Smooth muscle cell (in vitro differentiated cells): ENCODE data around the gene NR6A1. TPM values are rescaled to one million over a fixed set of nuclear protein-coding genes. Genes with fewer than 3 reads are reported as not detected.
A peak's percentile ranks its signal among the peaks of the same experiment; 100 is the strongest.

ENCODE experiments used
- DNase-seq: peaks from one replicate; lab custom pipeline; 2025; ENCODE audit not compliant: unreplicated experiment; lab: John Stamatoyannopoulos, UW
- H2AFZ ChIP-seq: fragments of 200-600 bp; sonication (generic); 2 replicates; pipeline ENCODE4 v1.6.0; 2016; ENCODE audit warnings: antibody characterized with exemption, low read depth, mild to moderate bottlenecking
- H3F3A ChIP-seq: fragments of 200-600 bp; sonication (generic); 2 replicates; pipeline ENCODE4 v1.6.0; 2017; ENCODE audit warnings: antibody characterized with exemption, low read depth
- H3K27ac ChIP-seq: fragments of 200-600 bp; sonication (generic); 2 replicates; pipeline ENCODE4 v1.5.1; 2016; ENCODE audit warnings: low read depth, mild to moderate bottlenecking
- H3K27me3 ChIP-seq: fragments of 200-600 bp; sonication (generic); 2 replicates; pipeline ENCODE4 v1.6.1; 2016; ENCODE audit warnings: low read depth, mild to moderate bottlenecking
- H3K36me3 ChIP-seq: fragments of 200-600 bp; sonication (generic); 2 replicates; pipeline ENCODE4 v1.5.1; 2016; ENCODE audit warnings: low read depth
- H3K4me1 ChIP-seq: fragments of 200-600 bp; sonication (generic); 2 replicates; pipeline ENCODE4 v1.5.1; 2016; ENCODE audit warnings: low read depth
- H3K4me2 ChIP-seq: fragments of 200-600 bp; sonication (generic); 2 replicates; pipeline ENCODE4 v1.6.0; 2016; ENCODE audit warnings: mild to moderate bottlenecking
- H3K4me3 ChIP-seq: fragments of 200-600 bp; sonication (generic); 2 replicates; pipeline ENCODE4 v1.5.1; 2016; ENCODE audit warnings: mild to moderate bottlenecking
- H3K79me2 ChIP-seq: fragments of 200-600 bp; sonication (generic); 2 replicates; pipeline ENCODE4 v1.6.0; 2016; ENCODE audit warnings: low read depth, mild to moderate bottlenecking
- H3K9ac ChIP-seq: fragments of 200-600 bp; sonication (generic); 2 replicates; pipeline ENCODE4 v1.6.0; 2016; ENCODE audit warnings: low read depth
- H3K9me3 ChIP-seq: fragments of 200-600 bp; sonication (generic); replicated peaks from 2 replicates; pipeline ENCODE4 v1.5.1; 2016; ENCODE audit warnings: low read depth
- H4K20me1 ChIP-seq: fragments of 200-600 bp; sonication (generic); 2 replicates; pipeline ENCODE4 v1.6.0; 2016; ENCODE audit warnings: low read depth
- WGBS: methylation state at CpG from one replicate; pipeline ENCODE4 v1.1.7; 2016; ENCODE audit warnings: low lambda C conversion rate; 5-methylcytosine and 5-hydroxymethylcytosine counted together
- polyA plus RNA-seq: library from polyadenylated mRNA; unstranded; fragments of >200 nt; fragmentation: Nextera tagmentation; extraction: Ambion mirVana; gene quantifications from 2 replicates; pipeline ENCODE4 v1.2.1, GENCODE V29; 2016
- total RNA-seq: library from RNA; depleted of rRNA; stranded (reverse); fragments of >200 nt; gene quantifications from 2 replicates; pipeline ENCODE4 v1.2.3, GENCODE V29; 2014
- TF ChIP-seq, protein P1 (sequence below): fragments of 200-600 bp; sonication (generic); IDR thresholded peaks from 2 replicates; pipeline ENCODE4 v1.5.1; 2017; ENCODE audit warnings: borderline replicate concordance, mild to moderate bottlenecking, antibody characterized with exemption; ENCODE audit not compliant: insufficient read depth, poor library complexity, severe bottlenecking

Gene NR6A1
- total and polyA plus RNA-seq, 2 experiments from 2014 or later: 0.17 to 0.31 TPM

DNA sequence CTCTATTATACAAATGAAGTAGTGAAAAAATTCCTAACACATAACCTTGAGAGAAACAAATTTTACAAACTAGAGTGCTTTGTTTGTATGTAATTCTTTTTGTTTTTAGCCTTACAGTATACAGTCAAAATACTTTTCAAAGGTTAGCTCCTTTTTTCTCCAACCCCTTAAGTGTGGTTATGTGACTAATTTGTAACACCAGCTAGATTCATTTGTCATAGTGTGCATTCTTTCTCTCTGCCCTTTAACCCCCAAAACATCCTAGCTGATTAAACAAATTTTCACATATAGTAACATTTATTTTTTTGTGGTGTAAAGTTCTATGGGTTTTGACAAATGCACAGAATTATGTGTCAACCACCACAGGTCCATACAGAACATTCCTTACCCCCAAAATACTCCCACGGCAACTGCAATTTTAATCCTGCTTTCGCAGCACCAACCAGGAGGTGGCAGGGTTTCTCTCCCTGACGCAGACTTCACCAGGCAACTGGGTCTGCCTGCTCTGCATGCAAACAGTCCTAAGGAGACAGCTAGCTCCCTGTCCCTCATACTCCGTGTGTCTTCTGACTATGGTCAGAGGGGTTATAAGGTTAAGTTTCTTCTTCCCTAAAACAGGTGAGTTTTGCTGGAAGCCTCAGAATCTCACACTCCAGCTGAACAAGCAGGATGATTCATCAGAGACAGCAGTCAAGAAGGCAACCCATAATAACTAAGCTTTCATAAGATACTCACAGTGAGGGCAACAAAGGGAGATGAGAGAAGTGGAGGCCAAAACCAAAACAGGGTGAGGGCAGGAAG, 219.4 kb downstream of the NR6A1 start:
- H3K36me3 ChIP-seq: no peaks in the 10 kb centered on the region
- H4K20me1 ChIP-seq: no peaks in the 10 kb centered on the region
- WGBS: 5% methylated on average over 4 of the region's 4 CpGs
- H3K4me1 ChIP-seq: no peaks in the 10 kb centered on the region
- H3K4me3 ChIP-seq: no peak overlapping the region
- no peaks in the 10 kb centered on the region for H3K79me2 ChIP-seq
- H3K27ac ChIP-seq: peak overlapping the region; percentile 70
- no peak overlapping the region for H2AFZ ChIP-seq
- no peaks in the 10 kb centered on the region for H3K27me3 ChIP-seq
- peak overlapping the region; percentile 56 for H3K4me2 ChIP-seq
- no peak for DNase-seq
- H3K9ac ChIP-seq: no peak overlapping the region
- TF ChIP-seq, protein P1, sequence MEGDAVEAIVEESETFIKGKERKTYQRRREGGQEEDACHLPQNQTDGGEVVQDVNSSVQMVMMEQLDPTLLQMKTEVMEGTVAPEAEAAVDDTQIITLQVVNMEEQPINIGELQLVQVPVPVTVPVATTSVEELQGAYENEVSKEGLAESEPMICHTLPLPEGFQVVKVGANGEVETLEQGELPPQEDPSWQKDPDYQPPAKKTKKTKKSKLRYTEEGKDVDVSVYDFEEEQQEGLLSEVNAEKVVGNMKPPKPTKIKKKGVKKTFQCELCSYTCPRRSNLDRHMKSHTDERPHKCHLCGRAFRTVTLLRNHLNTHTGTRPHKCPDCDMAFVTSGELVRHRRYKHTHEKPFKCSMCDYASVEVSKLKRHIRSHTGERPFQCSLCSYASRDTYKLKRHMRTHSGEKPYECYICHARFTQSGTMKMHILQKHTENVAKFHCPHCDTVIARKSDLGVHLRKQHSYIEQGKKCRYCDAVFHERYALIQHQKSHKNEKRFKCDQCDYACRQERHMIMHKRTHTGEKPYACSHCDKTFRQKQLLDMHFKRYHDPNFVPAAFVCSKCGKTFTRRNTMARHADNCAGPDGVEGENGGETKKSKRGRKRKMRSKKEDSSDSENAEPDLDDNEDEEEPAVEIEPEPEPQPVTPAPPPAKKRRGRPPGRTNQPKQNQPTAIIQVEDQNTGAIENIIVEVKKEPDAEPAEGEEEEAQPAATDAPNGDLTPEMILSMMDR: peak; percentile 72
- H3K9me3 ChIP-seq: no peaks in the 10 kb centered on the region
- no peaks in the 10 kb centered on the region for H3F3A ChIP-seq

DNA sequence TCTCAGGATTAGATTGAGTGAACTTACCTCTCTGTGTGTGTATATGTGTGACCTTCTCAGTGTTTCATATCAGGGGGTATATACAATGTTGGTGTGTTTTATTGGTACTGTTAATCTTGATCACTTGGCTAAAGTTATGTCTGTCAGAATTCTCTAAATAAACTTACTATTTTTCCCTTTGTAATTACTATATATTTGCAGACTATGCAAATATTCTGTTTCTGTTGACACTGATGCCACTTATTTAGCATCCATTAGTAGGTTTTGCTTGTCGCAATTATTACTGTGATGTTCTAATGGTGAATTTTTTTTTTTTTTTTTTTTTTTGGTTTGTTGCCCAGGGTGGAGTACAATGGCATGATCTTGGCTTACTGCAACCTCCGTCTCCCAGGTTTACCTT, 221.0 kb downstream of the NR6A1 start:
- Histone ChIP-seq H3F3A (no peaks in the 10 kb centered on the region), H3K9ac (no peak overlapping the region), H2AFZ (no peak overlapping the region), H3K9me3 (no peaks in the 10 kb centered on the region), H3K4me3 (no peak overlapping the region), H4K20me1 (no peaks in the 10 kb centered on the region), H3K27me3 (no peaks in the 10 kb centered on the region), H3K4me2 (no peak overlapping the region), H3K79me2 (no peaks in the 10 kb centered on the region), H3K36me3 (no peaks in the 10 kb centered on the region), H3K4me1 (no peaks in the 10 kb centered on the region), H3K27ac (no peak overlapping the region)
- TF ChIP-seq, protein P1: no peak
- DNase-seq: no peak
- WGBS: 92% methylated on average over 2 of the region's 2 CpGs

DNA sequence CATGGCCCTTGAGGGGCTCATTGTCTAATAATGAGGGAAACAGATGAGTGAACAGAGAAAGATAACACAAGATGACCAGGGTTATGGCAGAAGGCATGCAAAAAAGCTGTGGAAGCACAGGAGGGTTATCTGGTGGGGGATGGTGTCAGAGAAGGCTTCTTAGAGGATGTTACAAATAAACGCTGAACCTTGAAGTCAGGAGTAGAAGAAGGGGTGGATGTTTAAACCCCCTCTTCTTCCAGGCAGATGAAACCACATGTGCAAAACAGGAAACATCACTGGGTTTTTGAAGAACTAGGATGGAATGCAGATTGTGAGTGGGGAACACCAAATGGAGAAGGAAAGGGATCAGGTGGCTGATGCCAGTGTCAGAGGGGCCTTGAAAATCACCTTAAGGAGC, 222.1 kb downstream of the NR6A1 start:
- Histone ChIP-seq H3K4me2 (no peak overlapping the region), H3K9me3 (no peaks in the 10 kb centered on the region), H3K9ac (no peak overlapping the region), H3K4me1 (no peaks in the 10 kb centered on the region), H3K27me3 (no peaks in the 10 kb centered on the region), H3K36me3 (no peaks in the 10 kb centered on the region), H2AFZ (no peak overlapping the region), H3K27ac (no peak overlapping the region), H3K79me2 (no peaks in the 10 kb centered on the region), H3F3A (no peaks in the 10 kb centered on the region), H3K4me3 (no peak overlapping the region), H4K20me1 (no peaks in the 10 kb centered on the region)
- TF ChIP-seq, protein P1: no peak
- DNase-seq: no peak
- 74% methylated on average over 1 of the region's 1 CpG for WGBS

DNA sequence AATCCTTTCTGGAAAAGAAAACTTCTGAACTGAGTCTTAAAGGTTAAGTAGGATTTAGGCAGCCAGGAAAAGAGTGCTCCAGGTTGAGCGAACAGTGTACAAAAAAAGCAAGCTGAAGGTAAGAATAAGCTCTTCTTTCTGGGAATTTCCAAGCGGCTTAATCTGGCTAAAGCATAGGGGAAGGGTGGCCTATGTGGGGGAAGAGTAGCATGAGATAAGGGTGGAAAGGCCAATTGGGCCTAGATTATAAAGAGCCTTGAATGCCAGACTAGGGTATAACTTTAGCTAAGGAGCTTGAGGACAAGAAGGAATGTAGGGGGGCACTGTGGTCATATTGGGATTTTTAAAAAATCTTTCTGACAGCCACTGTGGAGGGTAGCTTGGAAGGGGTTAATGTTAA, 226.6 kb downstream of the NR6A1 start:
- no peak for DNase-seq
- Histone ChIP-seq H3K27ac (no peak overlapping the region), H3K4me1 (no peaks in the 10 kb centered on the region), H3K4me2 (no peak overlapping the region), H3K27me3 (no peaks in the 10 kb centered on the region), H2AFZ (no peak overlapping the region), H3K9me3 (no peaks in the 10 kb centered on the region), H3K9ac (no peak overlapping the region), H3K79me2 (no peaks in the 10 kb centered on the region), H3K36me3 (no peaks in the 10 kb centered on the region), H4K20me1 (no peaks in the 10 kb centered on the region), H3F3A (no peaks in the 10 kb centered on the region), H3K4me3 (no peak overlapping the region)
- 91% methylated on average over 2 of the region's 2 CpGs for WGBS
- TF ChIP-seq, protein P1: no peak
